OCI-LY7 (cell line): ENCODE results near the gene SEMA3C. TPM values are rescaled to one million over a fixed set of nuclear protein-coding genes. Genes with fewer than 3 reads are reported as not detected.

Experiments
- BruUV-seq: library from RNA; stranded (reverse); fragments of 400-500 nt; replicated peaks from 2 replicates; lab custom pipeline; 2021; lab: Mats Ljungman, UMichigan
- CTCF ChIA-PET: fragments of 300-600 bp; sonication (Branson Sonifier 250); formaldehyde crosslinking; loops from one replicate; lab custom pipeline; 2022; ENCODE audit warnings: antibody characterized with exemption; ENCODE audit not compliant: unreplicated experiment; lab: Charles Lee
- POLR2A ChIA-PET: fragments of 300-600 bp; sonication (Branson Sonifier 250); formaldehyde crosslinking; loops from one replicate; lab custom pipeline; 2022; ENCODE audit warnings: antibody characterized with exemption; lab: Charles Lee
- DNase-seq: peaks from one replicate; pipeline ENCODE4 v3.0.0-alpha.2; 2015; ENCODE audit warnings: low spot score
- H2AFZ ChIP-seq: fragments of 200-600 bp; sonication (generic), shearing (Covaris generic); 2 replicates; pipeline ENCODE4 v1.6.1; 2014; ENCODE audit warnings: mild to moderate bottlenecking, antibody characterized with exemption, low read length, moderate library complexity
- H3K27ac ChIP-seq: fragments of 200-600 bp; sonication (generic); 2 replicates; pipeline ENCODE4 v1.5.1; 2014; ENCODE audit warnings: mixed run types, low read depth, mild to moderate bottlenecking, moderate library complexity, low read length, inconsistent platforms; ENCODE audit not compliant: poor library complexity, severe bottlenecking
- H3K36me3 ChIP-seq: fragments of 200-600 bp; sonication (generic); 2 replicates; pipeline ENCODE4 v1.6.1; 2014; ENCODE audit warnings: mild to moderate bottlenecking, antibody characterized with exemption, low read length, moderate library complexity, mixed read lengths; ENCODE audit not compliant: insufficient read depth
- H3K4me1 ChIP-seq: fragments of 200-600 bp; sonication (generic); 2 replicates; pipeline ENCODE4 v1.5.1; 2014; ENCODE audit warnings: mild to moderate bottlenecking, low read length; ENCODE audit not compliant: insufficient read depth, poor library complexity, severe bottlenecking
- H3K4me2 ChIP-seq: fragments of 200-600 bp; sonication (generic); 2 replicates; pipeline ENCODE4 v1.6.1; 2014; ENCODE audit warnings: mild to moderate bottlenecking, low read length
- H3K4me3 ChIP-seq: fragments of 200-600 bp; sonication (generic); 2 replicates; pipeline ENCODE4 v1.5.1; 2014; ENCODE audit warnings: mild to moderate bottlenecking, low read depth, low read length; ENCODE audit not compliant: poor library complexity, severe bottlenecking
- H3K79me2 ChIP-seq: fragments of 200-600 bp; sonication (generic); 2 replicates; pipeline ENCODE4 v1.6.1; 2016; ENCODE audit warnings: low read depth, mild to moderate bottlenecking, low read length, moderate library complexity, mixed read lengths; ENCODE audit not compliant: insufficient read depth
- H3K9me2 ChIP-seq: fragments of 200-600 bp; sonication (generic); 2 replicates; pipeline ENCODE4 v1.6.1; 2016; ENCODE audit warnings: mild to moderate bottlenecking, low read length, mixed read lengths; ENCODE audit not compliant: insufficient read depth
- H3K9me3 ChIP-seq: fragments of 200-600 bp; sonication (generic); 2 replicates; pipeline ENCODE4 v1.6.1; 2014; ENCODE audit warnings: mild to moderate bottlenecking, mixed run types, low read length, mixed read lengths
- H4K20me1 ChIP-seq: fragments of 200-600 bp; sonication (generic); 2 replicates; pipeline ENCODE4 v1.6.1; 2014; ENCODE audit warnings: mild to moderate bottlenecking, antibody characterized with exemption, low read length, moderate library complexity, mixed read lengths; ENCODE audit not compliant: insufficient read depth
- CTCF ChIP-seq: fragments of 200-600 bp; sonication (generic); conservative IDR thresholded peaks from 2 replicates; pipeline ENCODE4 v1.5.1; 2014; ENCODE audit warnings: mild to moderate bottlenecking, antibody characterized with exemption, low read length, moderate library complexity, mixed read lengths
- EZH2phosphoT487 ChIP-seq: fragments of 200-600 bp; sonication (generic); IDR thresholded peaks from 2 replicates; pipeline ENCODE4 v1.6.1; 2018; ENCODE audit warnings: low read depth, borderline replicate concordance, mild to moderate bottlenecking, mixed run types, antibody characterized with exemption, low read length, moderate library complexity, mixed read lengths
- intact Hi-C: fragments of 100-400 bp; cut with micrococcal nuclease; formaldehyde crosslinking; loops from one replicate; pipeline ENCODE4 v1.10.0; 2022; ENCODE audit not compliant: unreplicated experiment
- total RNA-seq, 2 experiments: library from RNA; depleted of rRNA in 1 of 2; stranded (reverse); fragments of >200 nt in 1 of 2; shearing (Covaris generic) in 1 of 2; gene quantifications; 2 replicates each; pipeline ENCODE4 v1.2.3, GENCODE V29; 2014 to 2022

The SEMA3C gene
- total RNA-seq, 2 experiments from 2014 or later, result not detected

DNA sequence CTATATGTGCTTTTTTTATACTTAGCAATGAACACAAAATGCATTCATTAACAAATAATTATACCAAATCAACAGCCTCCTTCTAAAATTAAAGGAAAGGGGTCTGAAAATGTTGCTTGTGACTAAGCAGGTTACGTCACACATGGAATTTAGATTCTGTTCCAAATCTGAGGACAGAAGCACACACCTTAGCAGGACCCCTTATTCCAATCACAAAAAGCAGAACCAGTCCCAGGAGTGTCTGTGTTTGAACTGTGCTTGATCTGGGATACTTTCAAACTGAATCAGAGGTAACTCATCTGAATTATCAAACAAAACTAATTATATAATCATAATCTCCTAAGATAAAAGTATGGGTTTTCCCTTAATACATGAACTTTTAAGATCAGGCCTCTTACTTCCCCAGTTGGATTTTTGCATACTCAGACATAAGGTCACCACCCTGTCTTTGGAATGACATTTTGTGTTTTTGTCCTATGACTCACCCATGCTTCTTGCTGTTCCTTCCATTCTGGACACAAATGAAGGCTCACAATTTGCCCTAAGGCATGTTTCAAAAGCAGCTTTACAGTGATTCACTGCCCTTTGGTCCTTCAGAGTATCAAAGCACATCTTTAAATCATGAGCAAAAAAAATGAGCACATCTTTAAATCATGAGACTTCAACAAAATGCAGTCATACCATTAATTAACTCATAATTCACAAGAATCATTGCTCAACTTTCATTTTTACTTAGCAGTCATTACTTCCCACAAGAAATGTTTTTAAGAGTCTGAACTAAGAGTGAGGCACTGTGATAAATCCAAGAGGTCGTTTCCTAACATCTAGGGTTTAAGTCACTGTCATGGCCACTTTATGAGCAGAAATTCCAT, 35.5 kb downstream of the SEMA3C start:
- H3K27ac ChIP-seq, result no peak overlapping the region
- no TSS peak for BruUV-seq
- H4K20me1 ChIP-seq, result no peaks in the 10 kb centered on the region
- intact Hi-C loops, result no loop called here
- H3K79me2 ChIP-seq, result no peaks in the 10 kb centered on the region
- ChIA-PET POLR2A (no interaction called here), CTCF (no interaction called here)
- no peak overlapping the region for H2AFZ ChIP-seq
- no peak for DNase-seq
- no peaks in the 10 kb centered on the region for H3K36me3 ChIP-seq
- H3K9me2 ChIP-seq, result no peaks in the 10 kb centered on the region
- no peak overlapping the region for H3K4me2 ChIP-seq
- TF ChIP-seq CTCF (no peak), EZH2phosphoT487 (no peak)
- H3K4me1 ChIP-seq, result no peaks in the 10 kb centered on the region
- no peaks in the 10 kb centered on the region for H3K9me3 ChIP-seq
- H3K4me3 ChIP-seq, result no peak overlapping the region

- Histone ChIP-seq H3K27ac (no peak overlapping the region), H3K4me1 (no peaks in the 10 kb centered on the region), H3K4me2 (no peak overlapping the region), H4K20me1 (no peaks in the 10 kb centered on the region), H3K4me3 (no peak overlapping the region), H3K9me2 (no peaks in the 10 kb centered on the region), H3K9me3 (no peaks in the 10 kb centered on the region), H2AFZ (no peak overlapping the region), H3K36me3 (no peaks in the 10 kb centered on the region), H3K79me2 (no peaks in the 10 kb centered on the region)
- no TSS peak for BruUV-seq
- TF ChIP-seq EZH2phosphoT487 (no peak), CTCF (no peak)
- ChIA-PET POLR2A (interaction anchor here (0.7 kb wide), 2 partner anchors 13 to 1727 kb away, joined by 4 to 7 read pairs; no protein-coding TSS in a partner anchor), CTCF (no interaction called here)
- DNase-seq, result no peak
- intact Hi-C loops, result no loop called here
Observed at GRCh38 chr7:80882213-80882801, 36.5 kb downstream of the SEMA3C start.
